Fibroblast of villous mesenchyme (primary cell): ENCODE data around the gene MORN2. TPM values are rescaled to one million over a fixed set of nuclear protein-coding genes. Genes with fewer than 3 reads are reported as not detected.
"Not testable (repeated sequence)": the region's sequence is repeated elsewhere in the genome, so short reads cannot be mapped to it uniquely, and the experiment has no call there.

Experiments
- DNase-seq: peaks from one replicate; pipeline ENCODE4 v3.0.0-alpha.2; 2010; ENCODE audit warnings: low read depth
- H3K4me3 ChIP-seq: 2 replicates; pipeline ENCODE4 v1.5.1; 2011; ENCODE audit warnings: low read depth, mild to moderate bottlenecking, low read length
- total RNA-seq: library from RNA; depleted of rRNA; stranded (reverse); fragments of >200 nt; gene quantifications from 2 replicates; pipeline ENCODE4 v1.2.3, GENCODE V29; 2012
- TF ChIP-seq, protein P1 (sequence below): IDR thresholded peaks from 2 replicates; pipeline ENCODE4 v1.5.1; 2012; ENCODE audit warnings: low read depth, mild to moderate bottlenecking, low read length; ENCODE audit not compliant: insufficient read depth

The MORN2 gene
- 10.8 and 13.5 TPM in 2 replicates for total RNA-seq

DNA sequence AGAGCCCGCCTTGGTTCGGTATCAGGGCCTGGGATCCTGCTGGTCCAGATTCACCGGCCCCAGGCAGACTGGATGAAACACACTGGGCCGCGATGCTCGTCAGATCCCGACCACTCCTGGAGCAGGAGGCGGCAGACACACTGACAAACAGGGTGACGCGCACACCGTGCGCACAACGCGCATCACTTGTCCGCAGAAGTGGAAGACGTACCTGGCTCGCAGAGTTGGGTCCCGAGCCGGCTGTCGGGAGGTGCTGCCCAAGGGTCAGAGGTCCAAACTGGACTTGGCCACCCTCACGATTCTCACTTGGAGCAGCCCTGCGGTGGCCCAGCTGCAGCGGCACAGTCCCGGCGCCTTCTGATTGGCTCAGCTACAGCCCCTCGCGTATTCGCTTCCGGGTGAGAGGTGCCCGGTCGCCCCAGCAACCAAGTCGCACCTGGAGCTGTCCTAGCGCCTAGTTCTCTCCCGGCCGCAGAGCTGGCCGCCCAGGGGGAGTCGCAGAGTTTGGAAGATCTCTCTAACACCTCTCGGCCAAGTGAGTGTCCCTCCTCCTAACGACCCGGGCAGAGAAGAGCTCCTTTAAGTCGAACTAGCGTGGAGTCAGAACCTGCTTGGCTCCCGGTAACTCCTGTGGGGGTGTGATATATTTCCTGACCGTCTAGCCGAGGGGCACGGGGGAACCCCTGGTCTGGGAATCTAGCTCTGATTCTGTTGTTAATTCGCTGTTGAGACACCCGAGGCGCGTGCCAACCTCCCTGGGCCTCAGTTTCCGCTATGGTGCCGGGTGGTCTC is at the start of gene MORN2, which contains the start of gene DHX57:
Gene MORN2, plus strand, starts transcription at position 401 of the 792 bp plus-strand sequence.
Gene DHX57, minus strand, starts transcription at position 359 of the 792 bp plus-strand sequence. CDS start 7,529 bp downstream, outside the sequence.
- TF ChIP-seq, protein P1, sequence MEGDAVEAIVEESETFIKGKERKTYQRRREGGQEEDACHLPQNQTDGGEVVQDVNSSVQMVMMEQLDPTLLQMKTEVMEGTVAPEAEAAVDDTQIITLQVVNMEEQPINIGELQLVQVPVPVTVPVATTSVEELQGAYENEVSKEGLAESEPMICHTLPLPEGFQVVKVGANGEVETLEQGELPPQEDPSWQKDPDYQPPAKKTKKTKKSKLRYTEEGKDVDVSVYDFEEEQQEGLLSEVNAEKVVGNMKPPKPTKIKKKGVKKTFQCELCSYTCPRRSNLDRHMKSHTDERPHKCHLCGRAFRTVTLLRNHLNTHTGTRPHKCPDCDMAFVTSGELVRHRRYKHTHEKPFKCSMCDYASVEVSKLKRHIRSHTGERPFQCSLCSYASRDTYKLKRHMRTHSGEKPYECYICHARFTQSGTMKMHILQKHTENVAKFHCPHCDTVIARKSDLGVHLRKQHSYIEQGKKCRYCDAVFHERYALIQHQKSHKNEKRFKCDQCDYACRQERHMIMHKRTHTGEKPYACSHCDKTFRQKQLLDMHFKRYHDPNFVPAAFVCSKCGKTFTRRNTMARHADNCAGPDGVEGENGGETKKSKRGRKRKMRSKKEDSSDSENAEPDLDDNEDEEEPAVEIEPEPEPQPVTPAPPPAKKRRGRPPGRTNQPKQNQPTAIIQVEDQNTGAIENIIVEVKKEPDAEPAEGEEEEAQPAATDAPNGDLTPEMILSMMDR: no peak
- peak within 1 kb of the TSS; percentile 71 for H3K4me3 ChIP-seq
- DNase-seq: peak; percentile 81

DNA sequence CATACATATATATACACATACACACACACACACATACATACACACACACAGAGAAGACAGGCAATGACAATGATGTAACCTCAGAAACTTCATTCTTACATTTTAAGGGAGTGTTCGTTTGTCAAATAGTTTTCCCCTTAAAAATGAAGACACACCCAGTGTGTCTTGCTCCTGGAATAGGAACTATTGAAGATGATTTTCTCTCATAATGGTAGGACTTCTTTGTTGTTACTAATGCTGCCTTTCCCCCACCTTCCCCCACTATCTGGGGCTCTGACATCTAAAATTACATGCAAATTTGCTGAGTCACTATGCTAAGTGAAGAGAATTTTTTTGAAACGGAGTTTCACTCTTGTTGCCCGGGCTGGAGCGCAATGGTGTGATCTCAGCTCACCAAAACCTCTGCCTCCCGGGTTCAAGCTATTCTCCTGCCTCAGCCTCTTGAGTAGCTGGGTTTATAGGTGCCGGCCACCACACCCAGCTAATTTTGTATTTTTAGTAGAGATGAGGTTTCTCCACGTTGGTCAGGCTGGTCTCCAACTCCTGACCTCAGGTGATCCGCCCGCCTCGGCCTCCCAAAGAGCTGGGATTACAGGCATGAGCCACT is 48.1 kb upstream of the MORN2 start:
- peak; percentile 68 for DNase-seq
- H3K4me3 ChIP-seq: not testable (repeated sequence)

DNA sequence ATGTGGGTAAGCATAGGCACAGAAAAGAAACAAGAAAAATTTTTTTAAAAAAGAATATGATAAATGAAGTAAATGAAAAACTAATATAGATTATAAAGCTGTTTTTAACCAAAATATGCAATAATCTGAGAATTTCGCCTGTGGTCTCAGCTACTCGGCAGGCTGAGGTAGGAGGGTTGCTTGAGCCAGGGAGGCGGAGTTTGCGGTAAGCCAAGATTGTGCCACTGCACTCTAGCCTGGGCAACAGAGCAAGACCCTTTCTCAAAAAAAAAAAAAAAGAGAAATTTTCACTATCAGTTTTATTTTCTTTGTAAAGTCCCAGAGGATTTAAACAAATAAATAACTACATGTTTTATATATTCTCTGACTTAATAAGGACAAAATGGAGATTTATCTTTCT is 47.3 kb upstream of the MORN2 start:
- DNase-seq: no peak
- TF ChIP-seq, protein P1: no peak

DNA sequence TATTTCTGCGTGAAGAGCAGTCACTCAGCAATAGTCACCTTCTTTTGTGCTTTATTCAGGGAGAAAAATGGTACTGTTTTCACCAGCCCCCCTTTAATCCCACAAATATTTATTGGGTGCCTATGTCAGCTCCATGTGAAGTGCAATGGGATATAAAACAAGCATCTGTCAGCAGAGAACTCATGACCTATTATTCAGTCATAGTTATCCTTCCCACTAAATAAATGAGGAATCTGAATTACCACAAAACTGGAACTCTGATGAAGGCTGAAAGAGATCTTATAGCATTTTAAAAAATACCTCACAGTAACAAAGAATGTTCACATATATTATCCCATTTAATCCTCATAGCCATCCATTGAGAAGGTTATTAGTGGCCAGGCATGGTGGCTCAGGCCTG is 45.8 kb upstream of the MORN2 start:
- no peak overlapping the region for H3K4me3 ChIP-seq
- TF ChIP-seq, protein P1: no peak
- peak; percentile 24 for DNase-seq

More for the DNA sequence above, 47.3 kb upstream of the MORN2 start:
- no peak overlapping the region for H3K4me3 ChIP-seq

DNA sequence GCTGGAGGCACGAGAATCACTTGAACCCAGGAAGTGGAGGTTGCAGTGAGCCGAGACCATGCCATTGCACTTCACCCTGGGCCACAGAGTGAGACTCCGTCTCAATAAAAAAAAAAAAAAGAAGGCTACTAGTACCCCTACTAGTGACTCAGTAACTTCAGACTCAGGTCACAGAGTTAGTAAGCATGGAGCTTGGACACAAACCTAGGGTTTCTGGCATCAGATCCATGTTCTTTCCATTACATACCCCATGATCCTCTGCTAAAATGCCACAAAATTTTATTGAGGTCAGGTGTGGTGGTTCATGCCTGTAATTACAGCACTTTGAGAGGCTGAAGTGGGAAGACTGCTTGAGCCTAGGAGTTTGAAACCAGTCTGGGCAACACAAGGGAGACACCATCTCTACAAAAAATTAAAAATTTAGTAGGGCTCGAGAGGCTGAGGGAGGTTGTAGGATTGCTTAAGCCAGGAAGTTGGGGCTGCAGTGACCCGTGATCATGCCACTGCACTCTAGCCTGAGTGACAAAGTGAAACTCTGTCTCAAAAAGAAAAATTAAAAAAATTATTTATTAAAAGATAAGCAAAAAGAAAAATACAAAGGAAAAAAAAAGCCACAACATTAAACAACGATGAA is 45.1 kb upstream of the MORN2 start:
- DNase-seq: no peak
- no peak overlapping the region for H3K4me3 ChIP-seq
- TF ChIP-seq, protein P1: no peak

DNA sequence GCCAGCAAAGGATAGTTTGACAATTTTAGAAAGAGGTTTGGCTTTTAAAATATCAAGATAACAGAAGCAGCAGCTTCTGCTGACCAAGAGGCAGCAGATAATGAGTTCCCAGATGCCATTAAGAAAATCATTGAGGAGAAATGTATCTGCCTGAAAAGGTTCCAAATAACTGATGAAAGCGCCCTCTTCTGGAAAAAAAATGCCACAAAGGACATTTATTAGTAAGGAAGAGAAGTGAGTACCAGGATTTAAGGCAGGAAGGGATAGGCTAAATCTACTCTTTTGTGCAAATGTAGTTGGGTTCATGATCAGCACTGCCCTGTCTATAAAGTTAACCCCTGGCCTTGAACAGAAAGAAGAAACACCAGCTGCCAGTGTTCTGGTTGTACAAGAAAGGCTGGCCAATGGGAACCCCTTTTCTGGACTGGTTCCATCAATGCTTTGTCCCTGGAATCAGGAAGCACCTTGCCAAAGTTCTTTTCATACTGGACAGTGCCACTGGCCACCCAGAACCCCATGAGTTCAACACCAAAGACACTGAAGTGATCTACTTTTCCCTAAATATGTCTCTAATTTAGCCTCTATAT is 40.7 kb upstream of the MORN2 start:
- H3K4me3 ChIP-seq: no peak overlapping the region
- DNase-seq: peak; percentile 40
- TF ChIP-seq, protein P1: peak; percentile 49

DNA sequence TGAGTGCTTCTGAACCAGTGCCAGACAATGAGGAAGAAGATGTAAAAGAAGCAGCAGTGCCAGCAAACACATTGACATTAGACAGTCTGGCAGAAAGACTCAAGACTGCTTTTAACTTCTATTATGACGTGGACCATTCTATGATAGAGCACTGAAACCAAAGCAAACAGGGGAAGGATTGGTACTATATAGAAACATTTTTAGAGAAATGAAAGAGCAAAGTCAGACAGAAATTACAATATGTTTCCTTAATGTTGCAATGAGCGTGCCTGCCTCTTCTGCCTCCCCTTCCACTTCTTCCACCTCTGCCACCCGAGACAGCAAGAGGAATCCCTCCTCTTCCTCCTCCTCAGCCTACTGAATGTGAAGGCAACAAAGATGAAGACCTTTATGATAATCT is 39.8 kb upstream of the MORN2 start:
- TF ChIP-seq, protein P1: no peak
- DNase-seq: no peak
- no peak overlapping the region for H3K4me3 ChIP-seq
